Keratinocyte (primary cell): ENCODE results near the gene CERS4. TPM values are rescaled to one million over a fixed set of nuclear protein-coding genes. Genes with fewer than 3 reads are reported as not detected.

ENCODE experiments used
- DNase-seq: peaks from one replicate; pipeline ENCODE4 v3.0.0-alpha.2; 2011; ENCODE audit warnings: low read depth, missing footprints, low spot score
- FAIRE-seq: peaks from 2 replicates; lab custom pipeline; 2011; peaks lifted over from hg19 to GRCh38; lab: Jason Lieb, UNC
- H2AFZ ChIP-seq: 2 replicates; pipeline ENCODE4 v1.6.0; 2012; ENCODE audit warnings: low read length, control low read depth, inconsistent platforms; ENCODE audit not compliant: control insufficient read depth
- H3K27ac ChIP-seq: 2 replicates; pipeline ENCODE4 v1.5.1; 2011; ENCODE audit warnings: low read length; ENCODE audit not compliant: control insufficient read depth, insufficient read depth
- H3K27me3 ChIP-seq: 3 replicates; pipeline ENCODE4 v1.6.0; 2011; ENCODE audit warnings: low read length; ENCODE audit not compliant: control insufficient read depth, insufficient read depth; ENCODE audit errors: extremely low read depth
- H3K36me3 ChIP-seq, 2 experiments: 2 replicates in 1 of 2; 3 replicates in 1 of 2; pipeline ENCODE4 v1.5.1; 2011; ENCODE audit warnings: low read length in 2 of 2, mild to moderate bottlenecking in 1 of 2; ENCODE audit not compliant: control insufficient read depth in 2 of 2, insufficient read depth in 2 of 2; ENCODE audit errors: extremely low read depth in 1 of 2
- H3K4me1 ChIP-seq: 3 replicates; pipeline ENCODE4 v1.5.1; 2011; ENCODE audit warnings: low read length; ENCODE audit not compliant: control insufficient read depth, insufficient read depth; ENCODE audit errors: extremely low read depth
- H3K4me2 ChIP-seq: 3 replicates; pipeline ENCODE4 v1.6.0; 2011; ENCODE audit warnings: low read depth, low read length; ENCODE audit not compliant: control insufficient read depth, insufficient read depth; ENCODE audit errors: extremely low read depth
- H3K4me3 ChIP-seq, 3 experiments: fragments of 200-600 bp in 1 of 3; sonication (generic) in 1 of 3; 2 replicates in 2 of 3; 3 replicates in 1 of 3; pipeline ENCODE4 v1.5.1; 2011 to 2016; ENCODE audit warnings: low read length in 3 of 3, mild to moderate bottlenecking in 3 of 3, control low read depth in 2 of 3, inconsistent platforms in 1 of 3, low read depth in 1 of 3, mixed read lengths in 1 of 3, mixed run types in 1 of 3, moderate library complexity in 1 of 3; ENCODE audit not compliant: control insufficient read depth in 2 of 3, insufficient read depth in 2 of 3; ENCODE audit errors: extremely low read depth in 1 of 3
- H3K79me2 ChIP-seq: 2 replicates; pipeline ENCODE4 v1.6.0; 2012; ENCODE audit warnings: low read length; ENCODE audit not compliant: control insufficient read depth, insufficient read depth
- H3K9ac ChIP-seq: 3 replicates; pipeline ENCODE4 v1.6.0; 2011; ENCODE audit warnings: low read length; ENCODE audit not compliant: control insufficient read depth, insufficient read depth; ENCODE audit errors: extremely low read depth
- H3K9me1 ChIP-seq: 3 replicates; pipeline ENCODE4 v1.6.0; 2011; ENCODE audit warnings: low read length; ENCODE audit not compliant: control insufficient read depth, insufficient read depth; ENCODE audit errors: extremely low read depth
- H3K9me3 ChIP-seq: 2 replicates; pipeline ENCODE4 v1.5.1; 2012; ENCODE audit warnings: low read depth, low read length; ENCODE audit not compliant: control insufficient read depth
- H4K20me1 ChIP-seq: 3 replicates; pipeline ENCODE4 v1.6.0; 2011; ENCODE audit warnings: low read length; ENCODE audit not compliant: control insufficient read depth, insufficient read depth; ENCODE audit errors: extremely low read depth
- CTCF ChIP-seq, 3 experiments: IDR thresholded peaks in 1 of 3; conservative IDR thresholded peaks in 1 of 3; optimal IDR thresholded peaks in 1 of 3; 2 replicates in 2 of 3; 3 replicates in 1 of 3; pipeline versions ENCODE3 to v1.5.1; 2011; ENCODE audit warnings: low read length in 3 of 3, mild to moderate bottlenecking in 3 of 3, moderate library complexity in 2 of 3, control low read depth in 1 of 3, inconsistent platforms in 1 of 3; ENCODE audit not compliant: insufficient read depth in 2 of 3; ENCODE audit errors: extremely low read depth in 1 of 3
- EZH2 ChIP-seq: IDR thresholded peaks from one replicate; pipeline ENCODE4 v1.6.1; 2012; ENCODE audit warnings: inconsistent platforms, mild to moderate bottlenecking, low read length, moderate library complexity
- dilution Hi-C: fragments of 300-500 bp; cut with MboI; formaldehyde crosslinking; loops from one replicate; pipeline ENCODE4 v1.7.0; 2020; ENCODE audit warnings: low sequenced_read_pairs; ENCODE audit not compliant: extremely low pct_ligation_motif_present
- polyA plus RNA-seq, 5 experiments: library from polyadenylated mRNA; depleted of rRNA in 3 of 5; stranded (reverse) in 3 of 5; stranded (forward) in 1 of 5; unstranded in 1 of 5; fragments of >200 nt; gene quantifications; 1 replicate in 1 of 5; 2 replicates in 3 of 5; 3 replicates in 1 of 5; pipeline versions ENCODE4 v1.2.1 to v1.2.3, GENCODE V29; 2011 to 2012; ENCODE audit warnings: missing spikeins in 2 of 5, low read depth in 1 of 5, low replicate concordance in 1 of 5

CERS4 gene
- polyA plus RNA-seq, 1 donor (not counting 4 experiments of a cell fraction or from before 2014, with no cell fraction given): 19.8 TPM

GRCh38 chr19:8306235-8307054 is 97.3 kb downstream of the CERS4 start:
- Histone ChIP-seq H3K9me3 (no peaks in the 10 kb centered on the region), H3K4me3 (no peak overlapping the region), H3K4me1 (peaks cover 15% of the 10 kb centered on the region), H3K9me1 (no peaks in the 10 kb centered on the region), H3K27me3 (no peaks in the 10 kb centered on the region), H4K20me1 (no peaks in the 10 kb centered on the region), H3K27ac (no peak overlapping the region), H3K4me2 (peak overlapping the region; percentile 6), H3K9ac (no peak overlapping the region), H3K36me3 (peaks cover 8 to 16% of the 10 kb centered on the region in 2 experiments), H2AFZ (no peak overlapping the region), H3K79me2 (no peaks in the 10 kb centered on the region)
- dilution Hi-C loops: no loop called here
- no peak for TF ChIP-seq CTCF (optimal IDR thresholded peaks at IDR 0.05 in 1 of 3, IDR thresholded peaks at IDR 0.05 in 1 of 3, conservative IDR thresholded peaks at IDR 0.05 in 1 of 3; ENCODE audit: extremely low read depth in 1 of 3, insufficient read depth in 2 of 3, low read length in 3 of 3)
- no peak for TF ChIP-seq EZH2
- DNase-seq (no peak), FAIRE-seq (no peak)

- Histone ChIP-seq H3K36me3 (peaks cover 12 to 17% of the 10 kb centered on the region in 2 experiments), H3K4me1 (peaks cover 23% of the 10 kb centered on the region), H3K4me2 (peak overlapping the region; percentile 80), H4K20me1 (no peaks in the 10 kb centered on the region), H2AFZ (peak overlapping the region; percentile 74), H3K27ac (peak overlapping the region; percentile 13), H3K9ac (peak overlapping the region; percentile 81), H3K27me3 (no peaks in the 10 kb centered on the region), H3K79me2 (no peaks in the 10 kb centered on the region), H3K9me3 (no peaks in the 10 kb centered on the region), H3K9me1 (no peaks in the 10 kb centered on the region), H3K4me3 (peak overlapping the region; percentile 35 to 75 (median 66))
- dilution Hi-C loops: no loop called here
- DNase-seq (no peak), FAIRE-seq (no peak)
- TF ChIP-seq EZH2 (no peak), CTCF (optimal IDR thresholded peaks at IDR 0.05 in 1 of 3, IDR thresholded peaks at IDR 0.05 in 1 of 3, conservative IDR thresholded peaks at IDR 0.05 in 1 of 3; ENCODE audit: extremely low read depth in 1 of 3, insufficient read depth in 2 of 3, low read length in 3 of 3) (no peak)
These were observed 98.3 kb downstream of the CERS4 start for GRCh38 chr19:8307400-8307964.
